Stimulated activated memory B cell treated with anti-CD40 and anti-IgM and Interleukin-4, amounts not matched to agents 10 μg/mL and 1 μg/mL and 100 μg/mL, for 72 hours (primary cell): ENCODE data around the gene ABCB1.
A peak's percentile ranks its signal among the peaks of the same experiment; 100 is the strongest.
"Not testable (repeated sequence)": the region's sequence is repeated elsewhere in the genome, so short reads cannot be mapped to it uniquely, and the experiment has no call there.

Source experiments
- ATAC-seq: fragments of 150-1000 bp; cut with Tn5 transposase; 2 replicates; pipeline ENCODE4 v1.10.0; 2021
- H3K27ac Mint-ChIP-seq: one replicate; pipeline ENCODE4 v1.8.0; 2022; ENCODE audit warnings: mild to moderate bottlenecking, mixed read lengths
- H3K27me3 Mint-ChIP-seq: one replicate; pipeline ENCODE4 v1.8.0; 2022; ENCODE audit warnings: mixed read lengths
- H3K36me3 Mint-ChIP-seq: one replicate; pipeline ENCODE4 v1.8.0; 2022; ENCODE audit warnings: mixed read lengths
- H3K4me1 Mint-ChIP-seq: one replicate; pipeline ENCODE4 v1.8.0; 2022; ENCODE audit warnings: mixed read lengths
- H3K4me3 Mint-ChIP-seq: one replicate; pipeline ENCODE4 v1.8.0; 2022; ENCODE audit warnings: mild to moderate bottlenecking, moderate library complexity, mixed read lengths
- H3K9me3 Mint-ChIP-seq: one replicate; pipeline ENCODE4 v1.8.0; 2022; ENCODE audit warnings: mixed read lengths

ABCB1 gene

GRCh38 chr7:87596136-87596535, 4.5 kb downstream of the ABCB1 start:
- H3K9me3 Mint-ChIP-seq = no peaks in the 10 kb centered on the region
- H3K27me3 Mint-ChIP-seq = peaks cover 7% of the 10 kb centered on the region
- H3K27ac Mint-ChIP-seq = no peak overlapping the region
- peaks cover 16% of the 10 kb centered on the region for H3K4me1 Mint-ChIP-seq
- H3K4me3 Mint-ChIP-seq = no peak overlapping the region
- no peak for ATAC-seq
- no peaks in the 10 kb centered on the region for H3K36me3 Mint-ChIP-seq

- no peak overlapping the region for H3K27ac Mint-ChIP-seq
- no peaks in the 10 kb centered on the region for H3K36me3 Mint-ChIP-seq
- H3K9me3 Mint-ChIP-seq = no peaks in the 10 kb centered on the region
- H3K4me1 Mint-ChIP-seq = no peaks in the 10 kb centered on the region
- no peak overlapping the region for H3K4me3 Mint-ChIP-seq
- no peaks in the 10 kb centered on the region for H3K27me3 Mint-ChIP-seq
- no peak for ATAC-seq
Observed at GRCh38 chr7:87592300-87592699, 8.4 kb downstream of the ABCB1 start.

DNA sequence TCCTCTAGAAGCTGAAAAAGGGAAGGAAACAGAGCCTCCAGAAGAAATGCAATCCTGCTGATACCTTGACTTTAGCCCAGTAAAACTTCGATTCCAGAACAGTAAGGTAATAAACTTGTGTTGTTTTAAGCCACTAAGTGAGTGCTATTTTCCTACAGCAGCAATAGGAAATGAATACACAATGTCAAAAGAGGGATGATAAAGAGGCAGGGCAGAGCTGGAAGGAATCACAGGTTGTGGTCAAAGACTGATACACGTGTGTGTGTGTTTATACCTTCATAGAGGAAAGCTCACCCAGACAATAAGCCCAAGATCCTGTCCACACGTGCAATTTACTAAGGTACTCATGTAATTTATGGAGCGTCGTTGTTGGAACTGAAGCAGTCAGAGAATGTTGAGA, 9.5 kb downstream of the ABCB1 start:
- Mint-ChIP-seq H3K4me1 (no peaks in the 10 kb centered on the region), H3K27me3 (no peaks in the 10 kb centered on the region), H3K36me3 (no peaks in the 10 kb centered on the region), H3K9me3 (no peaks in the 10 kb centered on the region), H3K27ac (no peak overlapping the region), H3K4me3 (no peak overlapping the region)
- no peak for ATAC-seq

GRCh38 chr7:87590578-87590977, 10.1 kb downstream of the ABCB1 start:
- no peaks in the 10 kb centered on the region for H3K36me3 Mint-ChIP-seq
- ATAC-seq = no peak
- no peak overlapping the region for H3K4me3 Mint-ChIP-seq
- no peaks in the 10 kb centered on the region for H3K9me3 Mint-ChIP-seq
- H3K4me1 Mint-ChIP-seq = no peaks in the 10 kb centered on the region
- H3K27me3 Mint-ChIP-seq = no peaks in the 10 kb centered on the region
- no peak overlapping the region for H3K27ac Mint-ChIP-seq

DNA sequence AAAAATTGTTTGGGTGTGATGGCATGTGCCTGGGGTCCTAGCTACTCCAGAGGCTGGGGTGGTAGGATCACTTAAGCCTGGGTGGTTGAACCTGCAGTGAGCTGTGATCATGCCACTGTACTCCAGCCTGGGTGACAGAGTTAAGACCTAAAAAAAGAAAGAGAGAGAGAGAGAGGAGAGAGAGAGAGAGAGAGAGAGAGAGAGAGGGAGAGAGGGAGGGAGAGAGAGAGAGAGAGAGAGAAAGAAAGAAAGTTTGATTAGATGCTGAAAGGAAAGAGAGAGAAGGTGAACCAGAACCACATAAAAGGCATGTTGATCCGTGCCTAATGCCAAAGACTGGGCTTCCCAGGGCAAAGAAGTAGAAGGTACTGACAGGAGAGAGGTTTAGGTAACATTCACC, 11.1 kb downstream of the ABCB1 start:
- no peak overlapping the region for H3K27ac Mint-ChIP-seq
- peaks cover 8% of the 10 kb centered on the region for H3K36me3 Mint-ChIP-seq
- H3K4me1 Mint-ChIP-seq = no peaks in the 10 kb centered on the region
- no peak for ATAC-seq
- no peaks in the 10 kb centered on the region for H3K27me3 Mint-ChIP-seq
- no peaks in the 10 kb centered on the region for H3K9me3 Mint-ChIP-seq
- H3K4me3 Mint-ChIP-seq = no peak overlapping the region

- H3K36me3 Mint-ChIP-seq = peaks cover 17% of the 10 kb centered on the region
- no peaks in the 10 kb centered on the region for H3K9me3 Mint-ChIP-seq
- no peak for ATAC-seq
- H3K27ac Mint-ChIP-seq = no peak overlapping the region
- H3K27me3 Mint-ChIP-seq = no peaks in the 10 kb centered on the region
- no peak overlapping the region for H3K4me3 Mint-ChIP-seq
- H3K4me1 Mint-ChIP-seq = no peaks in the 10 kb centered on the region
Observed at GRCh38 chr7:87581723-87582122, 19.0 kb downstream of the ABCB1 start.

- Mint-ChIP-seq H3K27me3 (no peaks in the 10 kb centered on the region), H3K4me1 (no peaks in the 10 kb centered on the region), H3K27ac (no peak overlapping the region), H3K9me3 (no peaks in the 10 kb centered on the region), H3K36me3 (peaks cover 17% of the 10 kb centered on the region), H3K4me3 (no peak overlapping the region)
- ATAC-seq = no peak
Observed at GRCh38 chr7:87580636-87581035, 20.0 kb downstream of the ABCB1 start.

DNA sequence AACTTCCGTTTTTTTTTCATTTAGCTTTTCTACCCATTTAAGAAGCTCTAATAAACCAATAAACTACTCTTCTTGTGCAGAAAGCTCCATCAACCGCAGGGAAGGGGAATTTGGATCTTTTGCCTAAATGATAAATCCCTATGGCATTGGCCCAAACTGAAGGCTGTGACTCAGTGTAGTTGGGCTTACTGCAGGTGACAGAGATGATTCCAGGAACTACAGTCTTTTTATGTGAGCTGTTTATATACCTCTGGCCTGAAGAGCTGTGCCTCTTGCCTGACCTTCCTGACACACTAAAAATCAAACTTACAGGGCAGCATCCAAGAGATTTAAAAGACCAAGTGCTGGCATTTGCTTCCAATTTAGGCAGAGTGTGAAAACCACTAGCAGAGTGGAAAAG, 25.2 kb downstream of the ABCB1 start:
- Mint-ChIP-seq H3K4me3 (no peak overlapping the region), H3K4me1 (no peaks in the 10 kb centered on the region), H3K27me3 (no peaks in the 10 kb centered on the region), H3K27ac (no peak overlapping the region), H3K36me3 (peaks cover 6% of the 10 kb centered on the region), H3K9me3 (peaks cover 2% of the 10 kb centered on the region)
- ATAC-seq = no peak

DNA sequence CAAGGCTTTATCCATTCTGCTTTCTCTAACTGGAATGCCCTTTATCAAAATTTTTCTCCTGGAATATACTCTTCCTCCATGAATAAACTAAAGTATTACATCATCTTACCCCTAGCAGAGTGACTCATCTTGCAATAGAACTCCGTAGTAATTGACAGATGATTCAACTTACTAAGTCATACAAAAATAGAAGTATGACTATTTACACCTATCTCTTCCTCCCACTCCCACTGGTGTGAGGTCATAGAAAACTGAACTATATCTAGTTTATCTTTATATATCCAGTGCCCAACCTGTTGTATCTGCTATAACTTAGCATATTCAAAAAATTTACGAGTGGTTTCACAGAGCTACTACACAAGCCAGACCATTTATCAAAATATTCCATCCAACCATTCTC, 26.1 kb downstream of the ABCB1 start:
- no peaks in the 10 kb centered on the region for H3K4me1 Mint-ChIP-seq
- H3K4me3 Mint-ChIP-seq = no peak overlapping the region
- H3K9me3 Mint-ChIP-seq = peaks cover 2% of the 10 kb centered on the region
- H3K27ac Mint-ChIP-seq = no peak overlapping the region
- no peaks in the 10 kb centered on the region for H3K27me3 Mint-ChIP-seq
- no peak for ATAC-seq
- H3K36me3 Mint-ChIP-seq = peaks cover 3% of the 10 kb centered on the region

DNA sequence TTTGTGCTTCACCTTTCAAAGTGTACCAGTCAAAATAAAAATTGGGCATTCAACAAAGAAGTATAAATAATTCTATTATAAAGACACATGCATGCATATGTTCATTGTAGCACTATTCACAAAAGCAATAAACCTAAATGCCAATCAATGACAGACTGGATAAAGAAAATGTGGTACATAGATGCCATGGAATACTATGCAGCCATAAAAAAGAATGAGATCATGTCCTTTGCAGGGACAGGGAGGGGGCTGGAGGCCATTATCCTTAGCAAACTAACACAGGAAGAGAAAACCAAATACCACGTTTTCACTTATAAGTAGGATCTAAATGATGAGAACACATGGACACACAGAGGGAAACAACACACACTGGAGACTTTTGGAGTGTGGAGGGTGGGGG, 28.2 kb downstream of the ABCB1 start:
- not testable (repeated sequence) for H3K36me3 Mint-ChIP-seq, H3K4me3 Mint-ChIP-seq, H3K4me1 Mint-ChIP-seq, H3K27me3 Mint-ChIP-seq, ATAC-seq, H3K9me3 Mint-ChIP-seq, H3K27ac Mint-ChIP-seq

GRCh38 chr7:87570178-87570577, 30.5 kb downstream of the ABCB1 start:
- Mint-ChIP-seq H3K4me3 (no peak overlapping the region), H3K4me1 (no peaks in the 10 kb centered on the region), H3K36me3 (no peaks in the 10 kb centered on the region), H3K27ac (no peak overlapping the region), H3K27me3 (no peaks in the 10 kb centered on the region), H3K9me3 (peaks cover 2% of the 10 kb centered on the region)
- ATAC-seq = no peak

DNA sequence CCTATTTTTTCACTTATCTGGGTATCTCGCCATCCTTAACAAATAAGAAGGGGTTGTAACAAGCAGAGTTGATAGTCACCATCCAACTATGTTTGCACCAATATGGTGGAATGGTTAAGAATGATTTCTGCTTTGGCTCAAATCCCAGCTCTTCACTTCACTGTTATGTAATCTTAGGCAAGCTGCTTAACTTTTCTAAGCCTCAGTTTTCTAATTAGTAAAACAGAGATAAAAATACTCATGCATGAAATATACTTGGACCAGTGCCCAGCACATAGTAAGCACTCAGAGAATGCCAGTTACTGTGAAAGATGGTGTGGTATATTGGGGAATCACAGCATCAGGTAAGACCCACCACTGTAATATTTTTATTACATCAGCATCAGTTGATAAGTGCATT, 33.6 kb downstream of the ABCB1 start:
- H3K9me3 Mint-ChIP-seq = no peaks in the 10 kb centered on the region
- H3K27me3 Mint-ChIP-seq = no peaks in the 10 kb centered on the region
- no peak overlapping the region for H3K27ac Mint-ChIP-seq
- ATAC-seq = no peak
- peaks cover 6% of the 10 kb centered on the region for H3K4me1 Mint-ChIP-seq
- H3K36me3 Mint-ChIP-seq = no peaks in the 10 kb centered on the region
- no peak overlapping the region for H3K4me3 Mint-ChIP-seq

DNA sequence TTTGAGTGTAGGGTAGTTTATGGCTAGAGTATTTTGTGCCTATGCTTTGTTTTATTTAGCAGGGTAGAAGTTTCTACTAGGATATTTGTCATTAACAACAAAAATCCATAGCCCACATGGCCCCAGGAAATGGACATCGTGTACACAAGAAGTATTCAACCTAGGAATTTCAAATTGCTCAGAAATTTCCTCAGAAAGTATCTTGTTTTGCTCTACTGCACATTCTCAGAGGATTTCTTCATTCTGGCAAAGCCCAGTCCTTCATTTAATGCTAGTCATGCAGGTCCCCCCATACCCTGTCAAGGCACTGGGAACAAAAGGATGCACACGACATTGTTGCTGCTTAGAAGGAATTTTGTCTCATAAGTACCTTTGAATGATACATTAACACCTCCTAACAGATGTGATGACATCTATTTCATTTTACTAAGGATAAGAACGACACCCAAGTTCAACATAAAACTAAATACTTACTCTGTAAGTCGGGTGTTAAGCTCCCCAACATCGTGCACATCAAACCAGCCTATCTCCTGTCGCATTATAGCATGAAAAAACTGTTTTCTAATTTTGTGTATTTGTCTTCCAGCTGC, 34.3 kb downstream of the ABCB1 start:
- no peaks in the 10 kb centered on the region for H3K27me3 Mint-ChIP-seq
- no peaks in the 10 kb centered on the region for H3K9me3 Mint-ChIP-seq
- no peak overlapping the region for H3K4me3 Mint-ChIP-seq
- no peak for ATAC-seq
- H3K36me3 Mint-ChIP-seq = no peaks in the 10 kb centered on the region
- peaks cover 6% of the 10 kb centered on the region for H3K4me1 Mint-ChIP-seq
- no peak overlapping the region for H3K27ac Mint-ChIP-seq

DNA sequence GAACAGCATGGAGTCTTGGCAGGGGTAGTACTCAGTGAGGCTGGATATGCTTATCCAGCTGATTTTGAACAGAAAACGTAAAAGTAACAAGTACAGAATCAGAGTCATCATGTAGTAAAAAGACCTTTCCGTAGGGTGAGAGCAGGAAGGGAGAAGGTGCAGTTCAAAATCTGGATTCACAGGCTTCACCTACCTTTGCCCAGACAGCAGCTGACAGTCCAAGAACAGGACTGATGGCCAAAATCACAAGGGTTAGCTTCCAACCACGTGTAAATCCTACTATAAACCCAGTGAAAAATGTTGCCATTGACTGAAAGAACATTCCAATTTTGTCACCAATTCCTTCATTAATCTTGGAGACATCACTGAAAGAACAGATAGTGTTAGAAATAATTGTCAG, 34.8 kb downstream of the ABCB1 start:
- H3K4me3 Mint-ChIP-seq = no peak overlapping the region
- no peaks in the 10 kb centered on the region for H3K9me3 Mint-ChIP-seq
- no peaks in the 10 kb centered on the region for H3K27me3 Mint-ChIP-seq
- H3K27ac Mint-ChIP-seq = no peak overlapping the region
- ATAC-seq = no peak
- H3K4me1 Mint-ChIP-seq = peaks cover 6% of the 10 kb centered on the region
- no peaks in the 10 kb centered on the region for H3K36me3 Mint-ChIP-seq

DNA sequence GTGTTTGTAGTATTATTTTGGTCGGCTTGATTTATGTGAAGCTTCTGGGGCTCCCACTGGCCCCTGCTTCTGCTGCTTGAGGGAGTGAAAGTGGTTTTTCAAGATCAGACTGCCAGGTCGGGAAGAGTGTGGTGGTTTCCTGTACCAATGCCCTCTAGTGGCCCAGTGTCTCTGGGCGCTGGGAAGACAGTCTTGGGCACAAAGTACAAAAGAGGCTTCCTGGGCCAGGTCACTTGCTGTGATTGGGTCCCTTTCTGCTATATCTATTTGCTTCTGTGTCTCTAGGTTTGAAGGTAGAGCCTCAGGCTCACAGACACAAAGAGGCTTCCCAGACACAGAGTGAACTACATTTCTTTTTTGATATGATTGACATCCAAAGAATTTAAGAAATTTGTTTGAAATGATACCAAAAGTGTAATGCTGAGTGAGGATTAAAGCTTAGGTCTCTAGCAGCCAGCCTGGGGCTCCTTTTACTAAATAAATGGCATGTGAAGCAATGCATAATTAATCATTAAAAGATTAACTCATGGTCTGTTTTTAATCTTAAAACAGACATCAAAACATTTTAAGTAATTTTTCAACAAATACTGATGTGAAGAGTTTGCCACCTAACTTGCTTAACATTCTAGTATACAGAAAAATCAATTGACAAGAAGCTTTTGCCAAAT, 36.3 kb downstream of the ABCB1 start:
- ATAC-seq = peak; percentile 51
- no peaks in the 10 kb centered on the region for H3K36me3 Mint-ChIP-seq
- peaks cover 6% of the 10 kb centered on the region for H3K4me1 Mint-ChIP-seq
- no peaks in the 10 kb centered on the region for H3K27me3 Mint-ChIP-seq
- H3K27ac Mint-ChIP-seq = no peak overlapping the region
- no peak overlapping the region for H3K4me3 Mint-ChIP-seq
- H3K9me3 Mint-ChIP-seq = no peaks in the 10 kb centered on the region

DNA sequence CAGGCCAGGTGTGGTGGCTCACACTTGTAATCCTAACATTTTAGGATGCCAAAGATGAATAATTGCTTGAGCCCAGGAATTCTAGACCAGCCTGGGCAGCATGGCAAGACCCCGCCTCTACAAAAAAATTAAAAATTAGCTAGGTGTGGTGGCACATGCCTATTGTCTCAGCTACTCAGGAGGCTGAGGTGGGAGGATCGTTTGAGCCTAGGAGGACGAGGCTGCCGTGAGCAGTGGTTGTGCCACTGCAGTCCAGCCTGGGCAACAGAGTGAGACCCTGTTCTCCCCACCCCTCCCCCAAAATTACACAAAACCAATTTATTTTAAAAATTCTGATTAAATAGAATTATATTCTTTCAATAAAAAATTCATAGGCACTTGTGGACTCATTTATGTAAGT, 39.0 kb downstream of the ABCB1 start:
- no peaks in the 10 kb centered on the region for H3K9me3 Mint-ChIP-seq
- H3K27me3 Mint-ChIP-seq = no peaks in the 10 kb centered on the region
- peaks cover 6% of the 10 kb centered on the region for H3K4me1 Mint-ChIP-seq
- no peak overlapping the region for H3K4me3 Mint-ChIP-seq
- no peak overlapping the region for H3K27ac Mint-ChIP-seq
- H3K36me3 Mint-ChIP-seq = no peaks in the 10 kb centered on the region
- ATAC-seq = no peak
